B cell (primary cell): ENCODE data around the gene TENT4A.

Experiments
- CTCF ChIP-seq: fragments of 200-600 bp; IDR thresholded peaks from one replicate; pipeline ENCODE4 v1.8.0; 2022; ENCODE audit warnings: antibody characterized with exemption, mild to moderate bottlenecking
- EZH2 ChIP-seq: IDR thresholded peaks from 2 replicates; pipeline ENCODE4 v1.6.1; 2012; ENCODE audit warnings: borderline replicate concordance, low read depth, mild to moderate bottlenecking, moderate library complexity, low read length; ENCODE audit not compliant: insufficient read depth, poor library complexity, severe bottlenecking

- TF ChIP-seq CTCF, result no peak
- no peak for TF ChIP-seq EZH2
Measured at GRCh38 chr5:6788956-6789649, 75.9 kb downstream of the TENT4A start.
